Ammon's horn (tissue), 1 donor: ENCODE results near the gene FRMD6.
"Not testable (repeated sequence)": the region's sequence is repeated elsewhere in the genome, so short reads cannot be mapped to it uniquely, and the experiment has no call there.

Experiments
- DNase-seq: peaks from one replicate; pipeline ENCODE4 v3.0.0-alpha.2; 2016; ENCODE audit warnings: low spot score

FRMD6 gene

GRCh38 chr14:51725061-51725460, 73.4 kb downstream of the FRMD6 start:
- DNase-seq, result no peak

GRCh38 chr14:51726166-51726899, 74.6 kb downstream of the FRMD6 start:
- DNase-seq, result no peak

- DNase-seq, result no peak
Observed at GRCh38 chr14:51727526-51727925, 75.8 kb downstream of the FRMD6 start.

- no peak for DNase-seq
Observed at GRCh38 chr14:51730098-51730497, 78.4 kb downstream of the FRMD6 start.

GRCh38 chr14:51730684-51731083, 79.0 kb downstream of the FRMD6 start:
- DNase-seq, result no peak

- DNase-seq, result no peak
Observed at GRCh38 chr14:51732494-51733112, 80.9 kb downstream of the FRMD6 start.

GRCh38 chr14:51733147-51733546, 81.4 kb downstream of the FRMD6 start:
- no peak for DNase-seq

GRCh38 chr14:51735851-51736250, 84.1 kb downstream of the FRMD6 start:
- no peak for DNase-seq

- DNase-seq, result no peak
Observed at GRCh38 chr14:51738754-51739153, 87.0 kb downstream of the FRMD6 start.

- DNase-seq, result no peak
Observed at GRCh38 chr14:51743588-51744000, 91.9 kb downstream of the FRMD6 start.

- no peak for DNase-seq
Observed at GRCh38 chr14:51744372-51745130, 92.8 kb downstream of the FRMD6 start.

- not testable (repeated sequence) for DNase-seq
Observed at GRCh38 chr14:51746823-51747222, 95.1 kb downstream of the FRMD6 start.

- no peak for DNase-seq
Observed at GRCh38 chr14:51750542-51750941, 98.8 kb downstream of the FRMD6 start.

- not testable (repeated sequence) for DNase-seq
Observed at GRCh38 chr14:51751611-51752345, 100.1 kb downstream of the FRMD6 start.

GRCh38 chr14:51757756-51758155, 106.0 kb downstream of the FRMD6 start:
- not testable (repeated sequence) for DNase-seq

GRCh38 chr14:51759950-51760349, 108.2 kb downstream of the FRMD6 start:
- no peak for DNase-seq

- not testable (repeated sequence) for DNase-seq
Observed at GRCh38 chr14:51765726-51766125, 114.0 kb downstream of the FRMD6 start.

GRCh38 chr14:51766586-51766985, 114.9 kb downstream of the FRMD6 start:
- not testable (repeated sequence) for DNase-seq

- not testable (repeated sequence) for DNase-seq
Observed at GRCh38 chr14:51769261-51769660, 117.6 kb downstream of the FRMD6 start.

GRCh38 chr14:51774209-51774608, 122.5 kb downstream of the FRMD6 start:
- no peak for DNase-seq

- DNase-seq, result peak; percentile 82
Observed at GRCh38 chr14:51776102-51776894, 124.6 kb downstream of the FRMD6 start.
